ENCODE measurements around the gene SLC22A5. TPM values are rescaled to one million over a fixed set of nuclear protein-coding genes. Genes with fewer than 3 reads are reported as not detected.
A peak's percentile ranks its signal among the peaks of the same experiment; 100 is the strongest.

SLC22A5 gene
- total and polyA plus RNA-seq, 2 experiments from 2014 or later = 14.7 to 20.8 TPM

- TF ChIP-seq, protein P1, sequence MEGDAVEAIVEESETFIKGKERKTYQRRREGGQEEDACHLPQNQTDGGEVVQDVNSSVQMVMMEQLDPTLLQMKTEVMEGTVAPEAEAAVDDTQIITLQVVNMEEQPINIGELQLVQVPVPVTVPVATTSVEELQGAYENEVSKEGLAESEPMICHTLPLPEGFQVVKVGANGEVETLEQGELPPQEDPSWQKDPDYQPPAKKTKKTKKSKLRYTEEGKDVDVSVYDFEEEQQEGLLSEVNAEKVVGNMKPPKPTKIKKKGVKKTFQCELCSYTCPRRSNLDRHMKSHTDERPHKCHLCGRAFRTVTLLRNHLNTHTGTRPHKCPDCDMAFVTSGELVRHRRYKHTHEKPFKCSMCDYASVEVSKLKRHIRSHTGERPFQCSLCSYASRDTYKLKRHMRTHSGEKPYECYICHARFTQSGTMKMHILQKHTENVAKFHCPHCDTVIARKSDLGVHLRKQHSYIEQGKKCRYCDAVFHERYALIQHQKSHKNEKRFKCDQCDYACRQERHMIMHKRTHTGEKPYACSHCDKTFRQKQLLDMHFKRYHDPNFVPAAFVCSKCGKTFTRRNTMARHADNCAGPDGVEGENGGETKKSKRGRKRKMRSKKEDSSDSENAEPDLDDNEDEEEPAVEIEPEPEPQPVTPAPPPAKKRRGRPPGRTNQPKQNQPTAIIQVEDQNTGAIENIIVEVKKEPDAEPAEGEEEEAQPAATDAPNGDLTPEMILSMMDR (IDR thresholded peaks at IDR 0.05; ENCODE audit: poor library complexity) = no peak
- TF ChIP-seq EZH2phosphoT487 (IDR thresholded peaks at IDR 0.05; ENCODE audit: low read depth, severe bottlenecking, unreplicated experiment) (no peak), EZH2 (IDR thresholded peaks at IDR 0.05; ENCODE audit: borderline replicate concordance) (no peak)
- peak; percentile 75 for DNase-seq (ENCODE audit: low spot score)
- Histone ChIP-seq H3K4me2 (no peak overlapping the region), H3K9me3 (ENCODE audit: low read depth) (no peaks in the 10 kb centered on the region), H3K36me3 (replicated peaks; ENCODE audit: insufficient read depth, low read depth) (no peaks in the 10 kb centered on the region), H4K20me1 (ENCODE audit: insufficient read depth, poor library complexity, severe bottlenecking) (no peaks in the 10 kb centered on the region), H3K4me3 (no peak overlapping the region), H3K27me3 (no peaks in the 10 kb centered on the region), H3K4me1 (ENCODE audit: insufficient read depth) (peaks cover 8% of the 10 kb centered on the region), H3K27ac (peak overlapping the region; percentile 81), H3K9me2 (replicated peaks; ENCODE audit: insufficient read depth) (no peaks in the 10 kb centered on the region), H3K79me2 (peaks cover 16% of the 10 kb centered on the region), H2AFZ (no peak overlapping the region)
- 54% methylated on average over 6 of the region's 6 CpGs for WGBS (ENCODE audit: low lambda C conversion rate, missing lambda C conversion rate)
Observed at GRCh38 chr5:132365213-132365612, 4.3 kb upstream of the SLC22A5 start.

DNA sequence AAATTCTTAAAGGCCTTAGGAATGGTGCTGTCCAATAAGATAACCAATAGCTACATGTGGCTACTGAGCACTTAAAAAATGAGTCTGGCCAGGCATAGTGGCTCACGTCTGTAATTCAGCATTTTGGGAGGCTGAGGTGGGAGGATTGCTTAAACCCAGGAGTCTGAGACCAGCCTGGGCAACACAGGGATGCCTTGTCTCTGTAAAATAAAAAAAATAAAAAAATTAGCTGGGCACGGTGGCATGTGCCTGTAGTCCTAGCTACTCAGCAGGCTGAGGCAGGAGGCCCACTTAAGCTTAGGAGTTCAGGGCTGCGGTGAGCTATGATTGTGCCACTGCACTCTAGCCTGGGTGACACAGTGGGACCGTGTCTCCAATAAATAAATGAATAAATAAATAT is 1.3 kb upstream of the SLC22A5 start:
- Histone ChIP-seq H3K9me2 (replicated peaks; ENCODE audit: insufficient read depth) (no peaks in the 10 kb centered on the region), H3K36me3 (replicated peaks; ENCODE audit: insufficient read depth, low read depth) (no peaks in the 10 kb centered on the region), H3K4me3 (no peak overlapping the region), H2AFZ (no peak overlapping the region), H3K27ac (peak overlapping the region; percentile 99), H3K4me1 (ENCODE audit: insufficient read depth) (peaks cover 26% of the 10 kb centered on the region), H3K9me3 (ENCODE audit: low read depth) (no peaks in the 10 kb centered on the region), H4K20me1 (ENCODE audit: insufficient read depth, poor library complexity, severe bottlenecking) (peaks cover 5% of the 10 kb centered on the region), H3K4me2 (peak overlapping the region; percentile 96), H3K27me3 (no peaks in the 10 kb centered on the region), H3K79me2 (peaks cover 45% of the 10 kb centered on the region)
- 93% methylated on average over 4 of the region's 4 CpGs for WGBS (ENCODE audit: low lambda C conversion rate, missing lambda C conversion rate)
- TF ChIP-seq, protein P1 (IDR thresholded peaks at IDR 0.05; ENCODE audit: poor library complexity) = no peak
- no peak for TF ChIP-seq EZH2 (IDR thresholded peaks at IDR 0.05; ENCODE audit: borderline replicate concordance)
- TF ChIP-seq EZH2phosphoT487 (IDR thresholded peaks at IDR 0.05; ENCODE audit: low read depth, severe bottlenecking, unreplicated experiment) = no peak
- DNase-seq (ENCODE audit: low spot score) = no peak

DNA sequence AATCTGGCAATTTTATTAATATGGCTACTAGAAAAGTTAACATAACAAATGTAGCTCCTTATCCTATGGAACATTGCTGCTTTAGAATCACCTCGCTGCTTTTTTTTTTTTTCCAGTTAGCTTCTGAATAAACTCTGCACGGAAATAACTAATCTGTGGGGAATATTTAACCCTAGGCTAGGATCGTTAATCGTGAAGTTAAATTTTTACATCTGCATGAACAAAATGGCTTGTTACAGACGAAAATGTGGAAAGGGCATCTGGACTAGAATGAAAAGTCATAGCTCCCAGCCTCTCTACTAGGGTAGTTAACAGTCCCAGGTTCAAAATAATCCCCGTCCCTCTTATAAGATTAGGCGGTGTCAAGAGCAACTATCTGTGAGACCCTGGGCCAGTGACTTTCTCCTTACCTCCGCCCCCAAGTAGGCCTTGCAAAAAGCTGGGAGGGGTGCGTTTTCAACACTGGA is 470 bp upstream of the SLC22A5 start:
- peak; percentile 23 for DNase-seq (ENCODE audit: low spot score)
- H3K9me3 ChIP-seq (ENCODE audit: low read depth) = no peaks in the 10 kb centered on the region
- no peak for TF ChIP-seq EZH2phosphoT487 (IDR thresholded peaks at IDR 0.05; ENCODE audit: low read depth, severe bottlenecking, unreplicated experiment)
- TF ChIP-seq, protein P1 (IDR thresholded peaks at IDR 0.05; ENCODE audit: poor library complexity) = no peak
- TF ChIP-seq EZH2 (IDR thresholded peaks at IDR 0.05; ENCODE audit: borderline replicate concordance) = no peak
- H2AFZ ChIP-seq = peak overlapping the region; percentile 89
- peak overlapping the region; percentile 96 for H3K4me2 ChIP-seq
- H3K4me3 ChIP-seq = peak overlapping the region; percentile 91
- WGBS (ENCODE audit: low lambda C conversion rate, missing lambda C conversion rate) = 12% methylated on average over 9 of the region's 9 CpGs
- no peaks in the 10 kb centered on the region for H3K36me3 ChIP-seq (replicated peaks; ENCODE audit: insufficient read depth, low read depth)
- peak overlapping the region; percentile 99 for H3K27ac ChIP-seq
- peaks cover 54% of the 10 kb centered on the region for H3K79me2 ChIP-seq
- H4K20me1 ChIP-seq (ENCODE audit: insufficient read depth, poor library complexity, severe bottlenecking) = peaks cover 5% of the 10 kb centered on the region
- H3K9me2 ChIP-seq (replicated peaks; ENCODE audit: insufficient read depth) = no peaks in the 10 kb centered on the region
- H3K27me3 ChIP-seq = no peaks in the 10 kb centered on the region
- peaks cover 26% of the 10 kb centered on the region for H3K4me1 ChIP-seq (ENCODE audit: insufficient read depth)

Data from hepatocyte (in vitro differentiated cells).